ENCODE results near the gene TRPC4AP.

TRPC4AP gene

GRCh38 chr20:35039146-35039545 is 53.5 kb downstream of the TRPC4AP start:
- no peaks in the 10 kb centered on the region for H3K27me3 ChIP-seq
- TF ChIP-seq CTCF (IDR thresholded peaks at IDR 0.05) = no peak
- H3K4me1 ChIP-seq (ENCODE audit: control insufficient read depth in 1 of 2, insufficient read depth in 1 of 2, low read depth in 1 of 2, low read length in 1 of 2) = no peaks in the 10 kb centered on the region
- no peak overlapping the region for H3K4me3 ChIP-seq (ENCODE audit: low read depth in 1 of 2, low read length in 1 of 2)
- peaks cover 90% of the 10 kb centered on the region for H3K36me3 ChIP-seq
- peak overlapping the region; percentile 33 for H3K27ac ChIP-seq
- H3K9me3 ChIP-seq = no peaks in the 10 kb centered on the region

DNA sequence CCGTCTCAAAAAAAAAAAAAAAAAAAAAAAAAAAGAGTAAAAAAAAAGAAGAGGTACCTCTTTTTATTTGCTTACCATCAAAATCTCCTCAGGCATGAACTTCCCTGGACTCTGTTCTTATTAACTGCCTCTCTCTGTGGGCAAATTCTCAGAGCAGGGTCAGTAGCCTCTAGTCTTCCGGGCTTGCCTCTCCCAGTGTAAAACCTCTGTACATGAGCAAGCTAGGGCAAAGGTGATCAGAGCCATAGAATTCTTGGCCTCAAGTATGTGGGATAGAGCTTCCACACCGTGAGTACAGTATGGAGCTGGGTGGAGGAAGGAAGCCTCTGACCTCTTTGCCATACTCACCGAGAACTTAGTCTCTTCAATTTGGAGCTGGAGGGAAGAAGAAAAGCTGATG is 58.5 kb downstream of the TRPC4AP start:
- H3K4me3 ChIP-seq (ENCODE audit: low read depth in 1 of 2, low read length in 1 of 2) = no peak overlapping the region
- TF ChIP-seq CTCF (IDR thresholded peaks at IDR 0.05) = no peak
- no peak overlapping the region for H3K27ac ChIP-seq
- no peaks in the 10 kb centered on the region for H3K9me3 ChIP-seq
- H3K36me3 ChIP-seq = peaks cover 76% of the 10 kb centered on the region
- no peaks in the 10 kb centered on the region for H3K27me3 ChIP-seq
- H3K4me1 ChIP-seq (ENCODE audit: control insufficient read depth in 1 of 2, insufficient read depth in 1 of 2, low read depth in 1 of 2, low read length in 1 of 2) = no peaks in the 10 kb centered on the region

DNA sequence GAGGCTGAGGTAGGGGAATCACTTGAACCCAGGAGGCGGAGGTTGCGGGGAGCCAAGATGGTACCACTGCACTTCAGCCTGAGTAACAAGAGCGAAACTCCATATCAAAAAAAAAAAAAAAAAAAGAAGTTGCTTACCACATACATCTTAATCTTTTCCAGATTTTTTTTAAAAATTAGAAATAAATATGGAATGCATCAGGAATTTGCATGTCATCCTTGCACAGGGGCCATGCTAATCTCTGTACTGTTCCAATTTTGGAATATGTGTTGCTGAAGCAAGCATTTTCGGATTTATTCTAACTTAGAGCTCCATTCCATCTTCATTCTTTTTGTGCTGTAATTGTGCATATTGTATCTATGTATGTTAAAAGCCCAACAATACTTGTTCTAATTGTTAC is 62.5 kb downstream of the TRPC4AP start:
- no peak overlapping the region for H3K4me3 ChIP-seq (ENCODE audit: low read depth in 1 of 2, low read length in 1 of 2)
- no peaks in the 10 kb centered on the region for H3K9me3 ChIP-seq
- H3K4me1 ChIP-seq (ENCODE audit: control insufficient read depth in 1 of 2, insufficient read depth in 1 of 2, low read depth in 1 of 2, low read length in 1 of 2) = no peaks in the 10 kb centered on the region
- TF ChIP-seq CTCF (IDR thresholded peaks at IDR 0.05) = no peak
- H3K27ac ChIP-seq = no peak overlapping the region
- no peaks in the 10 kb centered on the region for H3K27me3 ChIP-seq
- peaks cover 78% of the 10 kb centered on the region for H3K36me3 ChIP-seq

- TF ChIP-seq CTCF (IDR thresholded peaks at IDR 0.05) = no peak
- no peaks in the 10 kb centered on the region for H3K4me1 ChIP-seq (ENCODE audit: control insufficient read depth in 1 of 2, insufficient read depth in 1 of 2, low read depth in 1 of 2, low read length in 1 of 2)
- H3K9me3 ChIP-seq = no peaks in the 10 kb centered on the region
- H3K4me3 ChIP-seq (ENCODE audit: low read depth in 1 of 2, low read length in 1 of 2) = no peak overlapping the region
- H3K27me3 ChIP-seq = no peaks in the 10 kb centered on the region
- H3K36me3 ChIP-seq = peaks cover 80% of the 10 kb centered on the region
- no peak overlapping the region for H3K27ac ChIP-seq
Observed at GRCh38 chr20:35027301-35027700, 65.3 kb downstream of the TRPC4AP start.

DNA sequence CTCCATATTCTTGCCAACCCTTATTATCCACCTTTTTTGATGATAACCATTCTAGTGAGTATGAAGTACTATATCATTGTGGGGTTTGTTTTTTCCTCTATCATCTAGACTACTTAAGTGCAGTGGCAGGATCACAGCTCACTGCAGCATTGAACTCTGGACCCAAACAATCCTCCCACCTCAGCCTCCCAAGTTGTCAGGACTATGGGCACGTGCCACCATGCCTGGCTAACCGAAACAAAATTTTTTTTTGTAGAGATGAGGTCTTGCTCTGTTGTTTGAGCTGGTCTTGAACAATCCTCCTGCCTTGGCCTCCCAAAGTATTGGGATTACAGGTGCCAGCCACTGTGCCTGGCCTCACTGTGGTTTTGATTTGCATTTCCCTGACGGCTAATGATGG is 67.5 kb downstream of the TRPC4AP start:
- Histone ChIP-seq H3K4me3 (ENCODE audit: low read depth in 1 of 2, low read length in 1 of 2) (no peak overlapping the region), H3K9me3 (no peaks in the 10 kb centered on the region), H3K27me3 (no peaks in the 10 kb centered on the region), H3K4me1 (ENCODE audit: control insufficient read depth in 1 of 2, insufficient read depth in 1 of 2, low read depth in 1 of 2, low read length in 1 of 2) (no peaks in the 10 kb centered on the region), H3K27ac (no peak overlapping the region), H3K36me3 (peaks cover 85% of the 10 kb centered on the region)
- no peak for TF ChIP-seq CTCF (IDR thresholded peaks at IDR 0.05)

GRCh38 chr20:35023624-35024023 is 69.0 kb downstream of the TRPC4AP start:
- Histone ChIP-seq H3K36me3 (peaks cover 94% of the 10 kb centered on the region), H3K4me1 (ENCODE audit: control insufficient read depth in 1 of 2, insufficient read depth in 1 of 2, low read depth in 1 of 2, low read length in 1 of 2) (no peaks in the 10 kb centered on the region), H3K27ac (no peak overlapping the region), H3K4me3 (ENCODE audit: low read depth in 1 of 2, low read length in 1 of 2) (no peak overlapping the region), H3K9me3 (no peaks in the 10 kb centered on the region), H3K27me3 (no peaks in the 10 kb centered on the region)
- no peak for TF ChIP-seq CTCF (IDR thresholded peaks at IDR 0.05)
